ENCODE results near the gene LNX1.

The LNX1 gene

DNA sequence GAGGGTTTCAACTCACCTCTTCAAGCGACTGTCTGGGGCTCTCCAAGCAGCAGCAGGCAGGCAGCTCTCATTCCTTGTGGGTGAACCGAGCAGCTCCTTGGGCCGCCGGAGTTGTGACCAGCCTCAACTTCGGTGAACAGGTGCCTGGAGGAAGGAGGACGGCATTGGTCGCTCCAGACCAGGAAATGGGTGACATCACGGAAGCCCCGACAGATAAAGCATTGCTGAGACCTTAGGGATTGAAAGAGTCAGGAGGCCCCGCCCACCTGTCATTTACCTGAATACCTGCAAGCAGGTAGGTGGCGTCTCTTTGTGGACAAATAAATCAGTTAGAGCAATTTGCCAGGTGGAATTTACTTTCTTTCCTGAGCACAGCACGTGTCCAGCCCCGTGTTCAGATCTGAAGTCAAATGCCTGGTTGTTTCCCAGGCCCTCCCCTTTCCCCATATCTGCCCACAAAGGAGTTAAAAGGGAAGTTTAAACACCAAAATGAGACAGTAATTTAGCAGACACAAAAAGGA is at the start of gene LNX1:
Gene LNX1 (minus strand): TSS at position 115 of the 521 bp plus-strand sequence. CDS start 17,484 bp downstream, outside the sequence.
- Mint-ChIP-seq H3K4me1 (ENCODE audit: low read depth) (peaks cover 2% of the 10 kb centered on the region), H3K27me3 (ENCODE audit: low read depth) (peaks cover 28% of the 10 kb centered on the region), H3K9me3 (no peaks in the 10 kb centered on the region), H3K4me3 (peak within 1 kb of the TSS; percentile 10), H3K36me3 (ENCODE audit: low read depth) (no peaks in the 10 kb centered on the region), H3K27ac (no peak within 1 kb of the TSS)
- no peak for DNase-seq (ENCODE audit: low spot score)

- H3K27me3 Mint-ChIP-seq (ENCODE audit: low read depth), result peaks cover 3% of the 10 kb centered on the region
- H3K36me3 Mint-ChIP-seq (ENCODE audit: low read depth), result no peaks in the 10 kb centered on the region
- no peaks in the 10 kb centered on the region for H3K4me1 Mint-ChIP-seq (ENCODE audit: low read depth)
- H3K27ac Mint-ChIP-seq, result no peak overlapping the region
- no peaks in the 10 kb centered on the region for H3K9me3 Mint-ChIP-seq
- DNase-seq (ENCODE audit: low spot score), result no peak
- H3K4me3 Mint-ChIP-seq, result no peak overlapping the region
Measured at GRCh38 chr4:53640576-53641453, 49.5 kb upstream of the LNX1 start.

DNA sequence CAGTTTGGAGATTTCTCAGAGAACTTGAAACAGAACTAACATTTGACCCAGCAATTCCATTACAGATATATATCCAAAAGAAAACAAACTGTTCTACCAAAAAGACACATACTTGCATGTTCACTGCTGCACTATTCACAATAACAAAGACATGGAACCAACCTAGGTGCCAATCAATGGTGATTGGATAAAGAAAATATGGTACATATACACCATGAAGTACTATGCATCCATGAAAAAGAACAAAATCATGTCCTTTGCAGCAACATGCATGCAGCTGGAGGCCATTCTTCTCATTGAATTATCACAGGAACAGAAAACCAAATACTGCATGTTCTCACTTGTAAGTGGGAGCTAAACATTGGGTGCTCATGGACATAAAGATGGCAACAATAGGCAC is 47.6 kb upstream of the LNX1 start:
- Mint-ChIP-seq H3K4me1 (ENCODE audit: low read depth) (no peaks in the 10 kb centered on the region), H3K27me3 (ENCODE audit: low read depth) (peaks cover 3% of the 10 kb centered on the region), H3K27ac (no peak overlapping the region), H3K4me3 (no peak overlapping the region), H3K9me3 (no peaks in the 10 kb centered on the region), H3K36me3 (ENCODE audit: low read depth) (no peaks in the 10 kb centered on the region)
- no peak for DNase-seq (ENCODE audit: low spot score)

- Mint-ChIP-seq H3K27ac (no peak overlapping the region), H3K4me1 (ENCODE audit: low read depth) (no peaks in the 10 kb centered on the region), H3K9me3 (no peaks in the 10 kb centered on the region), H3K4me3 (no peak overlapping the region), H3K36me3 (ENCODE audit: low read depth) (no peaks in the 10 kb centered on the region), H3K27me3 (ENCODE audit: low read depth) (peaks cover 7% of the 10 kb centered on the region)
- no peak for DNase-seq (ENCODE audit: low spot score)
Measured at GRCh38 chr4:53637348-53637747, 46.1 kb upstream of the LNX1 start.

GRCh38 chr4:53635697-53636483 is 44.6 kb upstream of the LNX1 start:
- Mint-ChIP-seq H3K36me3 (ENCODE audit: low read depth) (no peaks in the 10 kb centered on the region), H3K27me3 (ENCODE audit: low read depth) (peaks cover 7% of the 10 kb centered on the region), H3K27ac (no peak overlapping the region), H3K9me3 (no peaks in the 10 kb centered on the region), H3K4me3 (no peak overlapping the region), H3K4me1 (ENCODE audit: low read depth) (no peaks in the 10 kb centered on the region)
- no peak for DNase-seq (ENCODE audit: low spot score)

DNA sequence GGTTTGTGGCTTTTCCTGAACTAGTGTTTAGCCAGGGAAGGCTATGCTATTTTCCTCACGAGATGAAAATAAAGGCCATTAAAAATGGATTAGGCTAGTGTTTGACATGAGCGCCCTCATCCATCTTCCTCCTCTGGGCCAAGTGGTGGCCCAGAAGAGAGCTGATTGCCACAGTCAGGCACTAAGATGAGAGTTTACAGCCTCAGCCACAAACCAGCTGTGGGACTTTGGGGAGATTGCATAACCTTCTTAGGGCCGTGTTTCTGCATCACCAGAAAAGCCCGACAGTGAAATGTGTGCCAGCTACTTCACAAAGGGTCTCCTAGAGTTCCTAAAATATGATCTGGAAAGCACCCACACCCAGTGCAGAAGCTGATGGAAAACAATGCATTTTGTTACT is 42.3 kb upstream of the LNX1 start:
- H3K27me3 Mint-ChIP-seq (ENCODE audit: low read depth), result peaks cover 7% of the 10 kb centered on the region
- H3K4me1 Mint-ChIP-seq (ENCODE audit: low read depth), result no peaks in the 10 kb centered on the region
- no peaks in the 10 kb centered on the region for H3K36me3 Mint-ChIP-seq (ENCODE audit: low read depth)
- no peak overlapping the region for H3K4me3 Mint-ChIP-seq
- no peak for DNase-seq (ENCODE audit: low spot score)
- no peak overlapping the region for H3K27ac Mint-ChIP-seq
- no peaks in the 10 kb centered on the region for H3K9me3 Mint-ChIP-seq

- Mint-ChIP-seq H3K4me1 (ENCODE audit: low read depth) (no peaks in the 10 kb centered on the region), H3K36me3 (ENCODE audit: low read depth) (no peaks in the 10 kb centered on the region), H3K9me3 (no peaks in the 10 kb centered on the region), H3K27ac (no peak overlapping the region), H3K27me3 (ENCODE audit: low read depth) (peaks cover 5% of the 10 kb centered on the region), H3K4me3 (no peak overlapping the region)
- no peak for DNase-seq (ENCODE audit: low spot score)
Measured at GRCh38 chr4:53629296-53629695, 38.0 kb upstream of the LNX1 start.

DNA sequence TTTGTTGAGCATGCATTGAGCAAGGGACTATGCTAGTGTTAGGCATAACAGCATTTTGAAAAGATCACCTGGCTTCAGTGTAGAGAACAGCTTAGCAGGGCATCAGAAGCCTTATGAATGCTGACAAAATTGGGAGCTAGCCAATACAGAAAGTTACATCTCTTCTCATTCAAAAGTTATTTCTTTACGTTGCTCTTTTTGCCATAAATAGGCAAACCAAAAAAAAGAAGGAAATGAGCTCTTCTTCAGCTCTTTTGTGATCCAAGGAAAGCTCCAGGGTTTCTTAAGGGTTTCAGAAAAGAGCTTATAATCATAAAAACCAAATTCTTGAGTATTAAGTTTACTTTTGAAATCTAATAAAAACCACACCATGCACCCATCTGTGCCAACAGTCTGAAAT is 35.2 kb upstream of the LNX1 start:
- H3K36me3 Mint-ChIP-seq (ENCODE audit: low read depth), result no peaks in the 10 kb centered on the region
- H3K27me3 Mint-ChIP-seq (ENCODE audit: low read depth), result no peaks in the 10 kb centered on the region
- no peak for DNase-seq (ENCODE audit: low spot score)
- no peak overlapping the region for H3K4me3 Mint-ChIP-seq
- peaks cover 3% of the 10 kb centered on the region for H3K9me3 Mint-ChIP-seq
- no peak overlapping the region for H3K27ac Mint-ChIP-seq
- no peaks in the 10 kb centered on the region for H3K4me1 Mint-ChIP-seq (ENCODE audit: low read depth)

DNA sequence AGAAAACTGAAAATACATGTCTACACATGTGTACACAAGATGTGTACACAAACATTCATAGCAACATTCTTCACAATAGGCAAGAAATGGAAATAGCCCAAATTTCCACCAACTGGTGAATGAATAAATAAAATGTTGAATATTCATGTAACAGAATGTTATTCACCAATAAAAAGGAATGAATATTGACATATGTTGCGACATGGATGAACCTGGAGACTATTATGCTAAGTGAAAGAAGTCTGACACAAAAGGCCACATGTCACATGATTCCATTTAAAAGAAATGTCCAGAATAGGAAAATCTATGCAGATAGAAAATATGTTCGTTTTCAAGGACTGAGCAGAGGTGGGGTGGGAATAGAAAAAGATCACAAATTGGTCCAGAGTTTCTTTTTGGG is 34.6 kb upstream of the LNX1 start:
- H3K27me3 Mint-ChIP-seq (ENCODE audit: low read depth), result no peaks in the 10 kb centered on the region
- no peak overlapping the region for H3K4me3 Mint-ChIP-seq
- peaks cover 3% of the 10 kb centered on the region for H3K9me3 Mint-ChIP-seq
- no peaks in the 10 kb centered on the region for H3K36me3 Mint-ChIP-seq (ENCODE audit: low read depth)
- no peak overlapping the region for H3K27ac Mint-ChIP-seq
- H3K4me1 Mint-ChIP-seq (ENCODE audit: low read depth), result no peaks in the 10 kb centered on the region
- no peak for DNase-seq (ENCODE audit: low spot score)

DNA sequence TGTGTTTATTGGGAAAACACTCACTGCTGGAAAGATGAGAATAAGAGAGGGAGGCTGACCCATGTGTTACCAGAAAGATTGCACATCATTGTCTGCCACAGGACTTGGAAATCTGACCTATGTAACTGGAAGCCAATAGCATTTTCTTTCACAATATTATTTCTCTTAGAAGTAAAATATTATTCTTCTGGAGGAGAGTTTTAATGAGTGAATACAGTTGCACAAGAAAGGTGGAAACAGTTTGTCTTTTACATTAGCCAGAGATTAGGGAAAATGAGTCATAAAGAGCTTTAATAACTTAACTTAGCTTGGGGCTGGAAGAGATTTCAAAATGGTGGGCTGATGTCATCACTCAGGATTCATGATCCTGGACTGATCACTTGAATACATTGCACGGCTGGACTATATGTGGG is 31.5 kb upstream of the LNX1 start:
- H3K36me3 Mint-ChIP-seq (ENCODE audit: low read depth), result no peaks in the 10 kb centered on the region
- no peak overlapping the region for H3K4me3 Mint-ChIP-seq
- peaks cover 3% of the 10 kb centered on the region for H3K9me3 Mint-ChIP-seq
- H3K27ac Mint-ChIP-seq, result no peak overlapping the region
- no peaks in the 10 kb centered on the region for H3K27me3 Mint-ChIP-seq (ENCODE audit: low read depth)
- no peaks in the 10 kb centered on the region for H3K4me1 Mint-ChIP-seq (ENCODE audit: low read depth)
- no peak for DNase-seq (ENCODE audit: low spot score)

DNA sequence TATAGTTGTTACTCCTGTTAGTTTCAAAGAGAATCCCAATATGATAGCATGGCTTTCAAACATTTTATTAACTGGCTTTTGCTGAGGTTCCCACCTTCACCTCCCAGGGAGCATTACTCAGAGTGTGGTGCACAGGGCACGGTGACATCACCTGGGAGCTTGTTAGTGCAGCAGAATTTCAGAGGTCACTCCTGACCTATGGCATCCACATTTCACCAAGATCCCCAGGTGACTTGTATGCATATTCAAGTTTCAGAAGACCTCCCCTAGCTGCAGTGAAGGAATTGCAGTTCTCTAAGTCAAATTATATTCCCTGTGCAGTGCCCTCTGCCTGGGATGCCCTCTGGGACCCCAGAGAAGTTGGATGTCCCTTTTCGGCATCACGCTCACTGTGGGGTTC is 29.7 kb upstream of the LNX1 start:
- Mint-ChIP-seq H3K36me3 (ENCODE audit: low read depth) (no peaks in the 10 kb centered on the region), H3K27me3 (ENCODE audit: low read depth) (no peaks in the 10 kb centered on the region), H3K4me3 (no peak overlapping the region), H3K9me3 (peaks cover 3% of the 10 kb centered on the region), H3K4me1 (ENCODE audit: low read depth) (no peaks in the 10 kb centered on the region), H3K27ac (no peak overlapping the region)
- DNase-seq (ENCODE audit: low spot score), result no peak

GRCh38 chr4:53619431-53619830 is 28.1 kb upstream of the LNX1 start:
- H3K4me1 Mint-ChIP-seq (ENCODE audit: low read depth), result no peaks in the 10 kb centered on the region
- DNase-seq (ENCODE audit: low spot score), result no peak
- no peak overlapping the region for H3K27ac Mint-ChIP-seq
- H3K27me3 Mint-ChIP-seq (ENCODE audit: low read depth), result no peaks in the 10 kb centered on the region
- no peak overlapping the region for H3K4me3 Mint-ChIP-seq
- peaks cover 3% of the 10 kb centered on the region for H3K9me3 Mint-ChIP-seq
- H3K36me3 Mint-ChIP-seq (ENCODE audit: low read depth), result no peaks in the 10 kb centered on the region

DNA sequence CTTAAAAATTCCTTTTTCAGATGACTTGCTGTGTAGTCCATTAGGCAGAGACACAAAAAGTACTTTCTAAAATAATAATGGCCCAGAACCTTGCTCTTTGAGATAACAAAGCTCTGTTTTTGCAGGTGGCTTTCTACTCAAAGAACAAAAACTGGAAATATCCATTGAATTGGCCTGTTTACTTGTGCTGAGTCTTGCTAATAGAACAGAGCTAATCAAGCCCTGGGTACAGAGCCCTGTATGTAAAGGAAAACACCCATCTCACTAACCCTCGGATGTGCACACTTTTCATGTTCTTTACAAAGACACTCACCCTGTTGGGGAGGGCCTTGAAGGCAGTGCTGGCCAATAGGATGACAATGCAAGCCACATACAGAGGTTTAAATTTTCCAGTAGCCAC is 27.0 kb upstream of the LNX1 start:
- Mint-ChIP-seq H3K9me3 (no peaks in the 10 kb centered on the region), H3K4me1 (ENCODE audit: low read depth) (no peaks in the 10 kb centered on the region), H3K36me3 (ENCODE audit: low read depth) (no peaks in the 10 kb centered on the region), H3K27ac (no peak overlapping the region), H3K4me3 (no peak overlapping the region), H3K27me3 (ENCODE audit: low read depth) (no peaks in the 10 kb centered on the region)
- no peak for DNase-seq (ENCODE audit: low spot score)

DNA sequence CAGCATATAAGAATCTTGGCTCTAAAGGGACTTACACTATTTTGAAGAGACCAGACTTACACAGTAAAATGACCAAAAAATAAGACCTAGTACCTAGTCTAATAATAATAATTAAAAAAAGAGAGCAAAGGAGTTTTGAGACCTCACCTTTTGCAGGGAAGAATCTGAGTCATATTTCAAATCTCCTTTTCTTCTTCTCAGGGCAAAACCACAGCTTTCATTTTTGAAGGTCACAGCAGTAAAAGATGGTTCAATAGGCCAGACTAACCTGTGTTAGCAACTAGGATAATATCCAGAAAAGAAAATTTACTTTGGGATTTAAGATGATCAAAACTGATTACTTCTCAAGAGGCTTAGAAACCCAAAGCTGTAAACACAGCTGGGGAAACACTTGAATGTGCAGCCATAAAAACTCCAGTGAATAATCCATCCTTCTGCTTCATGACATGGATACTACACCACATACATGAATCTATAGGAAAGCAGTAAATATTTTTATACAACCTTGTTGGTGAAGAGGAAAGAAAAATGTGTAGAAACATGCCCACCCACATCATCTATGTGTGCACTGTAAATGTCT is 25.9 kb upstream of the LNX1 start:
- no peaks in the 10 kb centered on the region for H3K4me1 Mint-ChIP-seq (ENCODE audit: low read depth)
- H3K9me3 Mint-ChIP-seq, result no peaks in the 10 kb centered on the region
- DNase-seq (ENCODE audit: low spot score), result no peak
- H3K27ac Mint-ChIP-seq, result no peak overlapping the region
- no peaks in the 10 kb centered on the region for H3K27me3 Mint-ChIP-seq (ENCODE audit: low read depth)
- no peak overlapping the region for H3K4me3 Mint-ChIP-seq
- H3K36me3 Mint-ChIP-seq (ENCODE audit: low read depth), result no peaks in the 10 kb centered on the region
